ENCODE data around the gene RLBP1.

DNA sequence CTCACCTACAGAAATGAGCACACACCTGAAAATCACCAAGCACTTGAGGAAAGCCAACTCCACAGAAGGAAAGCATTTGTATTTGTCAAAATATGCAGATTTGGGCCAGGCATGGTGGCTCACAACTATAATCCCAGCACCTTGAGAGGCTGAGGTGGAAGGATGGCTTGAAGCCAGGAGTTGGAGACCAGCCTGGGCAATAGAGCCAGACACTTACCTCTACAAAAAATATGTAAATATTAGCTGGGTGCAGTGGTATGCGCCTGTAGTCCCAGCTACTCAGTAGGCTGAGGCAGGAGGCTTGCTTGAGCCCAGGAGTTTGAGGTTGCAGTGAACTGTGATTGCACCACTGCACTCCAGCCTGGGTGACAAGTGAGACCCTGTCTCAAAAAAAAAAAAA lies 12.3 kb downstream of the RLBP1 start:
- TF ChIP-seq EP300 (IDR thresholded peaks at IDR 0.05) = no peak
- TF ChIP-seq, protein P1, sequence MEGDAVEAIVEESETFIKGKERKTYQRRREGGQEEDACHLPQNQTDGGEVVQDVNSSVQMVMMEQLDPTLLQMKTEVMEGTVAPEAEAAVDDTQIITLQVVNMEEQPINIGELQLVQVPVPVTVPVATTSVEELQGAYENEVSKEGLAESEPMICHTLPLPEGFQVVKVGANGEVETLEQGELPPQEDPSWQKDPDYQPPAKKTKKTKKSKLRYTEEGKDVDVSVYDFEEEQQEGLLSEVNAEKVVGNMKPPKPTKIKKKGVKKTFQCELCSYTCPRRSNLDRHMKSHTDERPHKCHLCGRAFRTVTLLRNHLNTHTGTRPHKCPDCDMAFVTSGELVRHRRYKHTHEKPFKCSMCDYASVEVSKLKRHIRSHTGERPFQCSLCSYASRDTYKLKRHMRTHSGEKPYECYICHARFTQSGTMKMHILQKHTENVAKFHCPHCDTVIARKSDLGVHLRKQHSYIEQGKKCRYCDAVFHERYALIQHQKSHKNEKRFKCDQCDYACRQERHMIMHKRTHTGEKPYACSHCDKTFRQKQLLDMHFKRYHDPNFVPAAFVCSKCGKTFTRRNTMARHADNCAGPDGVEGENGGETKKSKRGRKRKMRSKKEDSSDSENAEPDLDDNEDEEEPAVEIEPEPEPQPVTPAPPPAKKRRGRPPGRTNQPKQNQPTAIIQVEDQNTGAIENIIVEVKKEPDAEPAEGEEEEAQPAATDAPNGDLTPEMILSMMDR (IDR thresholded peaks at IDR 0.05) = no peak

Measured in esophagus muscularis mucosa (tissue), 3 donors.